ENCODE results near the gene ARPC5. TPM values are rescaled to one million over a fixed set of nuclear protein-coding genes. Genes with fewer than 3 reads are reported as not detected.

The ARPC5 gene
- total and polyA plus RNA-seq, 10 of the 15 experiments (the other 5 are each of a cell fraction or from before 2014, with no cell fraction given) = 238 to 784 (median 309) TPM

DNA sequence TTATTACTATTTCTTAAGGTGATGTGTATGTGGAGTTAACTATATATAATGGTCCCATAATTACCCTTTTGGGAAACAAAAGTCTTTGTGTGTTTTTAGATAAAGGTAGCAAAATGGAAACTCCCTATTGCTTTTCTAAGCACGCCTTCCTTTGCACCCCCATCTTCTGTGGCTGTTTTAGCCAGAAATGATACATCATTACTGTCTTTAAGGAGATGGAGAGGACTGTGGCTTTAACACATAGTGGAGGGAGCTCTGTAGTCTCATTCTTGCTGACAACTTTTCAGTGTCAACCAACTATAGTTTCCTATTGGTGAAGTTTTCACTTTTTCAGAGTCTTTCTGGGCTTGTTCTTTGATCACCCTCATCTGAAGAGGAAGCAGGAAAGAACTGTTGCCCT is 16.5 kb upstream of the ARPC5 start (continued):
- TF ChIP-seq, protein P1, sequence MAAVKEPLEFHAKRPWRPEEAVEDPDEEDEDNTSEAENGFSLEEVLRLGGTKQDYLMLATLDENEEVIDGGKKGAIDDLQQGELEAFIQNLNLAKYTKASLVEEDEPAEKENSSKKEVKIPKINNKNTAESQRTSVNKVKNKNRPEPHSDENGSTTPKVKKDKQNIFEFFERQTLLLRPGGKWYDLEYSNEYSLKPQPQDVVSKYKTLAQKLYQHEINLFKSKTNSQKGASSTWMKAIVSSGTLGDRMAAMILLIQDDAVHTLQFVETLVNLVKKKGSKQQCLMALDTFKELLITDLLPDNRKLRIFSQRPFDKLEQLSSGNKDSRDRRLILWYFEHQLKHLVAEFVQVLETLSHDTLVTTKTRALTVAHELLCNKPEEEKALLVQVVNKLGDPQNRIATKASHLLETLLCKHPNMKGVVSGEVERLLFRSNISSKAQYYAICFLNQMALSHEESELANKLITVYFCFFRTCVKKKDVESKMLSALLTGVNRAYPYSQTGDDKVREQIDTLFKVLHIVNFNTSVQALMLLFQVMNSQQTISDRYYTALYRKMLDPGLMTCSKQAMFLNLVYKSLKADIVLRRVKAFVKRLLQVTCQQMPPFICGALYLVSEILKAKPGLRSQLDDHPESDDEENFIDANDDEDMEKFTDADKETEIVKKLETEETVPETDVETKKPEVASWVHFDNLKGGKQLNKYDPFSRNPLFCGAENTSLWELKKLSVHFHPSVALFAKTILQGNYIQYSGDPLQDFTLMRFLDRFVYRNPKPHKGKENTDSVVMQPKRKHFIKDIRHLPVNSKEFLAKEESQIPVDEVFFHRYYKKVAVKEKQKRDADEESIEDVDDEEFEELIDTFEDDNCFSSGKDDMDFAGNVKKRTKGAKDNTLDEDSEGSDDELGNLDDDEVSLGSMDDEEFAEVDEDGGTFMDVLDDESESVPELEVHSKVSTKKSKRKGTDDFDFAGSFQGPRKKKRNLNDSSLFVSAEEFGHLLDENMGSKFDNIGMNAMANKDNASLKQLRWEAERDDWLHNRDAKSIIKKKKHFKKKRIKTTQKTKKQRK (IDR thresholded peaks at IDR 0.05; ENCODE audit: low read depth, low read length) = no peak
- TF ChIP-seq NFYB (IDR thresholded peaks at IDR 0.05; ENCODE audit: insufficient read depth, low read depth, low read length) (no peak), DPF2 (IDR thresholded peaks at IDR 0.05) (no peak), GABPA (IDR thresholded peaks at IDR 0.05; ENCODE audit: low read depth) (no peak), RAD21 (IDR thresholded peaks at IDR 0.05; ENCODE audit: insufficient read depth, low read depth, low read length) (no peak), POLR2A (IDR thresholded peaks at IDR 0.05; ENCODE audit: low read depth, low read length) (no peak), RB1 (IDR thresholded peaks at IDR 0.05; ENCODE audit: borderline replicate concordance) (no peak), RUNX3 (IDR thresholded peaks at IDR 0.05; ENCODE audit: low read length) (peak; percentile 78), HDAC2 (IDR thresholded peaks at IDR 0.05) (no peak), STAT3 (IDR thresholded peaks at IDR 0.05; ENCODE audit: low read depth, low read length) (no peak), NR2C2 (IDR thresholded peaks at IDR 0.05; ENCODE audit: borderline replicate concordance, control insufficient read depth, insufficient read length, low read depth) (no peak), NFYA (IDR thresholded peaks at IDR 0.05; ENCODE audit: borderline replicate concordance, low read depth, low read length) (no peak), KAT2A (conservative IDR thresholded peaks at IDR 0.05; ENCODE audit: control insufficient read depth, low read depth, low read length) (no peak), ZBED1 (IDR thresholded peaks at IDR 0.05; ENCODE audit: borderline replicate concordance) (0 out of 2 replicates have a peak, but pooled peaks have one; percentile 18), EGR1 (IDR thresholded peaks at IDR 0.05; ENCODE audit: borderline replicate concordance in 1 of 2, low read depth in 2 of 2, low read length in 2 of 2) (no peak), WRNIP1 (IDR thresholded peaks at IDR 0.05; ENCODE audit: borderline replicate concordance, low read depth, low read length) (no peak), CREB1 (IDR thresholded peaks at IDR 0.05; ENCODE audit: low read depth) (peak; percentile 10; the same call in 1 of the 2 replicates), ZNF622 (IDR thresholded peaks at IDR 0.05) (no peak)
- TF ChIP-seq, protein P2, sequence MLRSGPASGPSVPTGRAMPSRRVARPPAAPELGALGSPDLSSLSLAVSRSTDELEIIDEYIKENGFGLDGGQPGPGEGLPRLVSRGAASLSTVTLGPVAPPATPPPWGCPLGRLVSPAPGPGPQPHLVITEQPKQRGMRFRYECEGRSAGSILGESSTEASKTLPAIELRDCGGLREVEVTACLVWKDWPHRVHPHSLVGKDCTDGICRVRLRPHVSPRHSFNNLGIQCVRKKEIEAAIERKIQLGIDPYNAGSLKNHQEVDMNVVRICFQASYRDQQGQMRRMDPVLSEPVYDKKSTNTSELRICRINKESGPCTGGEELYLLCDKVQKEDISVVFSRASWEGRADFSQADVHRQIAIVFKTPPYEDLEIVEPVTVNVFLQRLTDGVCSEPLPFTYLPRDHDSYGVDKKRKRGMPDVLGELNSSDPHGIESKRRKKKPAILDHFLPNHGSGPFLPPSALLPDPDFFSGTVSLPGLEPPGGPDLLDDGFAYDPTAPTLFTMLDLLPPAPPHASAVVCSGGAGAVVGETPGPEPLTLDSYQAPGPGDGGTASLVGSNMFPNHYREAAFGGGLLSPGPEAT (IDR thresholded peaks at IDR 0.05; ENCODE audit: low read depth) = peak; percentile 91
- TF ChIP-seq, protein P3, sequence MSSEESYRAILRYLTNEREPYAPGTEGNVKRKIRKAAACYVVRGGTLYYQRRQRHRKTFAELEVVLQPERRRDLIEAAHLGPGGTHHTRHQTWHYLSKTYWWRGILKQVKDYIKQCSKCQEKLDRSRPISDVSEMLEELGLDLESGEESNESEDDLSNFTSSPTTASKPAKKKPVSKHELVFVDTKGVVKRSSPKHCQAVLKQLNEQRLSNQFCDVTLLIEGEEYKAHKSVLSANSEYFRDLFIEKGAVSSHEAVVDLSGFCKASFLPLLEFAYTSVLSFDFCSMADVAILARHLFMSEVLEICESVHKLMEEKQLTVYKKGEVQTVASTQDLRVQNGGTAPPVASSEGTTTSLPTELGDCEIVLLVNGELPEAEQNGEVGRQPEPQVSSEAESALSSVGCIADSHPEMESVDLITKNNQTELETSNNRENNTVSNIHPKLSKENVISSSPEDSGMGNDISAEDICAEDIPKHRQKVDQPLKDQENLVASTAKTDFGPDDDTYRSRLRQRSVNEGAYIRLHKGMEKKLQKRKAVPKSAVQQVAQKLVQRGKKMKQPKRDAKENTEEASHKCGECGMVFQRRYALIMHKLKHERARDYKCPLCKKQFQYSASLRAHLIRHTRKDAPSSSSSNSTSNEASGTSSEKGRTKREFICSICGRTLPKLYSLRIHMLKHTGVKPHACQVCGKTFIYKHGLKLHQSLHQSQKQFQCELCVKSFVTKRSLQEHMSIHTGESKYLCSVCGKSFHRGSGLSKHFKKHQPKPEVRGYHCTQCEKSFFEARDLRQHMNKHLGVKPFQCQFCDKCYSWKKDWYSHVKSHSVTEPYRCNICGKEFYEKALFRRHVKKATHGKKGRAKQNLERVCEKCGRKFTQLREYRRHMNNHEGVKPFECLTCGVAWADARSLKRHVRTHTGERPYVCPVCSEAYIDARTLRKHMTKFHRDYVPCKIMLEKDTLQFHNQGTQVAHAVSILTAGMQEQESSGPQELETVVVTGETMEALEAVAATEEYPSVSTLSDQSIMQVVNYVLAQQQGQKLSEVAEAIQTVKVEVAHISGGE (CRISPR knock-in tag; IDR thresholded peaks at IDR 0.05) = no peak
- TF ChIP-seq, protein P4, sequence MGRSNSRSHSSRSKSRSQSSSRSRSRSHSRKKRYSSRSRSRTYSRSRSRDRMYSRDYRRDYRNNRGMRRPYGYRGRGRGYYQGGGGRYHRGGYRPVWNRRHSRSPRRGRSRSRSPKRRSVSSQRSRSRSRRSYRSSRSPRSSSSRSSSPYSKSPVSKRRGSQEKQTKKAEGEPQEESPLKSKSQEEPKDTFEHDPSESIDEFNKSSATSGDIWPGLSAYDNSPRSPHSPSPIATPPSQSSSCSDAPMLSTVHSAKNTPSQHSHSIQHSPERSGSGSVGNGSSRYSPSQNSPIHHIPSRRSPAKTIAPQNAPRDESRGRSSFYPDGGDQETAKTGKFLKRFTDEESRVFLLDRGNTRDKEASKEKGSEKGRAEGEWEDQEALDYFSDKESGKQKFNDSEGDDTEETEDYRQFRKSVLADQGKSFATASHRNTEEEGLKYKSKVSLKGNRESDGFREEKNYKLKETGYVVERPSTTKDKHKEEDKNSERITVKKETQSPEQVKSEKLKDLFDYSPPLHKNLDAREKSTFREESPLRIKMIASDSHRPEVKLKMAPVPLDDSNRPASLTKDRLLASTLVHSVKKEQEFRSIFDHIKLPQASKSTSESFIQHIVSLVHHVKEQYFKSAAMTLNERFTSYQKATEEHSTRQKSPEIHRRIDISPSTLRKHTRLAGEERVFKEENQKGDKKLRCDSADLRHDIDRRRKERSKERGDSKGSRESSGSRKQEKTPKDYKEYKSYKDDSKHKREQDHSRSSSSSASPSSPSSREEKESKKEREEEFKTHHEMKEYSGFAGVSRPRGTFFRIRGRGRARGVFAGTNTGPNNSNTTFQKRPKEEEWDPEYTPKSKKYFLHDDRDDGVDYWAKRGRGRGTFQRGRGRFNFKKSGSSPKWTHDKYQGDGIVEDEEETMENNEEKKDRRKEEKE (IDR thresholded peaks at IDR 0.05) = no peak

Measured in GM12878 (cell line).